Stimulated activated CD4-positive, alpha-beta T cell treated with anti-CD3 and anti-CD28 coated beads, Interleukin-2, amount 100 ng/mL, for 4 hours (primary cell): ENCODE measurements around the gene HSPA13.
"Not testable (repeated sequence)": the region's sequence is repeated elsewhere in the genome, so short reads cannot be mapped to it uniquely, and the experiment has no call there.

ENCODE experiments used
- DNase-seq: peaks from one replicate; pipeline ENCODE4 v3.0.0-alpha.2; 2020; ENCODE audit warnings: low read depth

Gene HSPA13, protein sequence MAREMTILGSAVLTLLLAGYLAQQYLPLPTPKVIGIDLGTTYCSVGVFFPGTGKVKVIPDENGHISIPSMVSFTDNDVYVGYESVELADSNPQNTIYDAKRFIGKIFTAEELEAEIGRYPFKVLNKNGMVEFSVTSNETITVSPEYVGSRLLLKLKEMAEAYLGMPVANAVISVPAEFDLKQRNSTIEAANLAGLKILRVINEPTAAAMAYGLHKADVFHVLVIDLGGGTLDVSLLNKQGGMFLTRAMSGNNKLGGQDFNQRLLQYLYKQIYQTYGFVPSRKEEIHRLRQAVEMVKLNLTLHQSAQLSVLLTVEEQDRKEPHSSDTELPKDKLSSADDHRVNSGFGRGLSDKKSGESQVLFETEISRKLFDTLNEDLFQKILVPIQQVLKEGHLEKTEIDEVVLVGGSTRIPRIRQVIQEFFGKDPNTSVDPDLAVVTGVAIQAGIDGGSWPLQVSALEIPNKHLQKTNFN

DNA sequence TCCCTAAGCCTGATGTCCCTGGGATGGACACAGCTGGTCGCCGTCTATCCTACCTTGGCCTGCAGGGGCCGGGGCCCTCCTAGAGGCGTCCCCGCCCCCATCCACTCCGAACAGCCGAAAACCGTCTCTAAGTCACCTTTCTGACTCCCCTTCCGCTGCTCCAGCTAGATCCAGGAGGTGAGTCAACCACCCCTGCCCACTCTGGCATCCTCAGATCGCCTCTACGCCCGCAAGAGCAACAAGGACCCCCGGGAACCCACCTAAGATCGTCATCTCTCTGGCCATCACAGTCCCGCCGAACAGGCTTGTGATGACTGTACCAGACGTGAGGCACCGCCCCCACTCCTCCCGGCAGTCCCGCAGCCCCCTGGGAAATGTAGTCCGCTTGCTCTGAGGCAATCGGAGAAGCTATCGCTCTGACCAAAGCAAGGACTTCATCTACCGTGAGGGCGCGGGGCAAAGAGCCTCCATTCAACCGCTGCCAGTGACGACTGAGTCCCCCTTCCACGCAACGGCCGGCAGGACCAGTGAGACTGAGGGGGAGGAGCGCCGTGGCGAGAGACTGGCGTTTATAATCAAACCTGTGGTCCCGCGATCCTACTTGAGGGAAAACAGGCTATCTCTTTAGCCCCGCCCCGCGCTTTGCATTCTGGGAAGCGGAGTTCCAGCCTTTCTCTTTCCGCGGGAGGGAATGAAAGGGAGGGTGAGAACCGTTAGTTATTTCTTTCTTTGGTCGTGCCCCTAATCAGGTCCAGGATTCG lies at the start of gene HSPA13:
Gene HSPA13 (minus strand): TSS at position 312 of the 761 bp plus-strand sequence. CDS start 27 bp downstream, at position 285.
- DNase-seq: peak; percentile 99

DNA sequence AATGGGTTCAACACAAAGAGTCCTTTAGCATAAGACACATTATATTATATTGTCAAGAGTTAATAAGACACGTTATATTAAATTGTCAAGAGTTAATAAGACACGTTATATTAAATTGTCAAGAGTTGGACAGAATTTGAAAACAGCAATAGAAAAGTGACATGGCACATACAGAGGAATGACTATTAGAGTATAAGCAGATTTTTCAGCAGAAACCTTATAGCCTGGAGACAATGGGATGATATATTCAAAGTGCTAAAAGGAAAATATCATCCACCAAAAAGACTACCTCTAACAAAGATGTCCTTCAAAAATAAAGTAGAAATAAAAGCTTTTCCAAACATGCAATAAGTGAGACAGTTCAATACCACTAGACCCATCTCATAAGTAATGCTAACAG lies 36.0 kb upstream of the HSPA13 start:
- no peak for DNase-seq

DNA sequence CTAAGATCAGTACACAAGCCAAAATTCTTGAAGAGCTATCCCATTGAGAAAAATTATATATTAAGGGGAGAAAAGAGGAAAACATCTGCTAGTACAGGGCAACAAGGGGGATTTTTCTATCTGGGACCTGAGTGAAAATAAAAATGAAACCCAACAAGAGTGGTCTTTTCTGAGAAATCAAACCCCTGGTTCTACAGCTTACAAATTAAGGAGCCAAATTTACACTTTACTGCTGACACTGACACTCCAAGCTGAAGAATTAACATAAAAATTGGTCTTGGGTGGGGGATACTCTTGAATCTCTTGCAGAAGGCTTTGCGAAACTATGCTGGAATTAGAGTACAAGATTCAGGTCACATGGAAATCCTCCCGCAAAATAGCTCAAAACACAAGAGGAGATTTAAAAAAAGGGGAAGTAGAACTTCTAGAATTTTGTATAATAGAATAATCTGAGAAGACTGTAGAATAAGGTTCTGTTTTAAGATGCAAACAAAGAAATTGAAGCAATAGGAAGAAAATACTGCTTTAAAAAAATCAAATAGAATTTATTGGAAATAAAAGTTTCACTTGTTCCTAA lies 32.1 kb upstream of the HSPA13 start:
- no peak for DNase-seq

DNA sequence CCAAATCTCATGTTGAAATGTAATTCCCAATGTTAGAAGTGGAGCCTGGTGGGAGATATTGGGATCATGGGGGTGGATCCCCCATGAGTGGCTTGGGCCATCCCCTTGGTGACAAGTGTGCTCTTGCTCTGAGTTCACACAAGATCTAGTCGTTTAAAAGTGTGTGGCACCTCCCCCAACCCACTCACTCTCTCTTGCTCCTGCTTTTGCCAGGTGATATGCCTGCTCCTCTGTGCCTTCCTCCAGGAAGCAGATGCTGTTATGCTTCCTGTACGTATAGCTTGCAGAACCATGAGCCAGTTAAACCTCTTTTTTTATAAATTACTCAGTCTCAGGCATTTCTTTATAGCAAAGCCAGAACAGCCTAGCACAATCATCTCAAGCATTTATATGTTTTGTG lies 23.0 kb upstream of the HSPA13 start:
- DNase-seq: no peak

DNA sequence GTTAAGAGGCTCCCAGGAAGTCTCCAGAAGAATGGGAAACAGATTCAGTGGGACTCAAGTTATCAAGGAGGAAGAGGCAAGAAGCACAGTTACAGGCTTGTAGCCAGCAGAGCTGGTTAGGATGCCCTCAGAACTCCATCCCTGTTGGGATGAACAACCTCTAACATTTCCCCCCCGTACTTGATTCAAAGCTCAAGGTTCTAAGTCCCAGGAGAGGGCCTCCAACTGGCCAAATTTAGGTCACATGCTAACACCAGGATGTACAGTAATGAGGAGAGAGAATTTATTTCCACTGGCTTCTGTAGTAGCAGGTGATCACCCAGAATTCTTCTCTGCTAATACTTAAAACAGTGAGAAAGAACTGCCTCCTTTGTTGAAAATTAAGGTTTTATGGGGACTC lies 22.3 kb upstream of the HSPA13 start:
- DNase-seq: no peak

DNA sequence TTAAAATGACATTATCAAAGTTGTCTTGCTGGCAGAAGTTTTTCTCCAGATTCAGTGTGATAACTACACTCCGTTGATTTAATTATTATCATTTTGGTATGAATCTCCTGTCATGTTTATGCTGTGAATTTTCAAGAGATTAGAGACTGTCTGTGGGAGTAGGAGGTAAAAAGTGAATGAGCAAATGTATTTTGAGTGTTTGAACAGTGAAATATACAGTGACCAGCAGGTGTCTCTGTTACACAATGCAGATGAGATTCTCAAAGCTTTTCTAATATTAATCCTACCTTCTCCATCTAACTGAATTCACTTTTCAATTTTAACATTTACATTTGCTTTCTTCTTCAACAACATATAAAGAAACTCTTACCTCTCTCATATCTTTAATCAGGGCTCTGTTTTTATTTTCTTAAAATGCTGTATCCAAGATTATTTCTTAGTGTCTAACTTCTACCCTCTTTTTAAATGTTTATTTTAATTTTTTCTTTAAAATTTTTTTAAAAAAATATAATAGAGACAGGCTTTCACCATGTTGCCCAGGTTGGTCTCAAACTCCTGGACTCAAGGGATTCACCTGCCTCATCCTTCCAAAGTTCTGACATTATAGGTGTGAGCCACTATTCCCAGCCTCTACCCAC lies 20.9 kb upstream of the HSPA13 start:
- DNase-seq: no peak

DNA sequence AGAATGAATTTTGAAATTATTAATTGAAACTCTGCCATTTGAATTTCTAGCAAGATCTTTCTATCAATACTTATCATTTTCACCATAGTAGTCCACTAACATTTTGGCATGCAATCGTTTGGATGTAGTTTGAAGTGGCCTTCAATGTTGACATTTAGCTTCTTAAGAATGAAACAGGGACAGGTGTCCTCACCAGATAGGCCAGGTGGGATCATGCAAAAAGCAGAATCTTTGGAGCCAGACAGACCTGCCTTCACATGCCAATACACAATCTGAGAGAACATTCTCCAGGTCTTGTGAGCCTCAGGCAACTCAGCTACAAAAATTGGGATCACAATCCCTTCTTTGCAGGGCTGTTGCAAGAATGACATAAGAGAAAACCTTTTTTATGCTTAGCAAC lies 18.3 kb upstream of the HSPA13 start:
- no peak for DNase-seq

DNA sequence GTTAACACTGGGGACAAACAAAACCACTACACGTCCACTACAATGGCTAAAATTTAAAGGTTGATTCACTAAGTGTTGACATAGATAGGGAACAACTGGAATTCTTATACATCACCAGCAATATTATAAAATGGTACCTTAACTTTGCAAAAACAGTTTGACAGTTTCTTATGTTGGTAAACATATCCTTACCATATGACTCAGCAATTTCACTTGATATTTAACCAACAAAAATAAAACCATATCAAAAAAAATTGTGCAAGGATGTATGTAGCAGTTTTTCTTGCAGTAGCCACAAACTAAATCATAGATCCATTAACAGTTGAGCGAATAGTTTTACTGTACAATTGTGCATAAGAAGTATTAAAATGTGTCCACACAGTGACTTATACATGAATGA lies 5.3 kb upstream of the HSPA13 start:
- DNase-seq: no peak

DNA sequence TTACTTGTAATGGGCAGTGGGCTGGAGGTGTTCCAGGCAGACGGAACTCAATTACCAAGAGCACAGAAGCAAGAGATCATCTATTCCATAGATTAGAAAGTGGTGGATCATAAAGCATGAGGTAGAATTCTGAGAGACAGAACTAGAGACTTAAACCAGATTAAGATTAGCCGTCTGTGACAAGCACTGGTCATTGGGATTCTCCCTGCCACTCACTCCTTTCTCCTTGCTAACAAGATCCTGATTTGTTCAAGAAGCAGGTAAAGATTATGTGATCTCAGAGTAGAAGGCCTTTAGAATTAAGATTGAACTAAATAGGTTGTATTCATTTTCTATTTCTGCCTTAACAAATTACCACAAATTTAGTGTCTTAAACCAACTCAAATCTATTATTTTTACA lies 1.5 kb upstream of the HSPA13 start:
- DNase-seq: no peak

DNA sequence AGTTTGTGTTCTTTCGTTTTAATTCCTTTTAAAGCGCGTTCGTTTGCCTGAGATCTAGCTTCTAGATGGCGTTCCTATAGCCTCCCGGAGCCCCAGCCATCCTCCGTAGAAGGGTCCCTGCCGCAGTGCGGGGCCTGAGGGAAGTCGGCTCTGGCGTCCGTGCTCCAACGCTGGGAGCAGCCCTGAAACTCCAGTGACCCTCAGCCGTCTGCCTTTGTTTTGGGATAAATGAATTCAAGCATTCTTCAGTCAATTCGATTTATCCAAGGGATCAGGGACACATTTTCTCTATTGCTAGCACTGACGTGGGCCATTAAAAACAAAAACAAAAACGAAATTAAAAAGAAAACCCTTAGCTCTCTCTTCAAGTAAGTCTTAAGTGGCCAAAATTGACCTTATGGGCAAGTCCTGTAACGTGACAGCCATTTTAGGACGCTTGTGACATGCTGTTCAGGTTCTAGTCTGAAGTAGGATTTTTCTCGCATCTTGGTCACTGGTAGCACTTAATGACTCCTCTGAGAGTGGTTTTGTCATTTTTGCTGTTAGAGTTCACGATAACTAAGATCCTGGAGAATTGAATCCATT lies 742 bp upstream of the HSPA13 start:
- DNase-seq: no peak

DNA sequence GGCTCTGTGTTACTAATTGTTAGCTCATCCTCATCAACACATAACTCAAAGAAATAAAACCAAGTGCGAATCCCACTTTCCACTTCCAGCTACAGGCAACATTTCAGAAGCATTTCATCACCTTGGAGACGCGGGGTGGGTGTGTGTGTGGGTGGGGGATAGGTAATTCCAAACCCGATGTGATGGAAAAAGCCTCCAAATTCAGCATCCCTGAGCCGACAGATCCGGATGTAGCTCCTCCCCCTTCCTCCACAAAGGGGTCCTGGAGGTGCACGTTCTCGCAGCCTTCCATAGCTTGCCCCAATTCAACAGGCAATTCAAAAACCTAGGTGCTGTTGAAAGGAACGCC lies 486 bp downstream of the HSPA13 start:
- no peak for DNase-seq

DNA sequence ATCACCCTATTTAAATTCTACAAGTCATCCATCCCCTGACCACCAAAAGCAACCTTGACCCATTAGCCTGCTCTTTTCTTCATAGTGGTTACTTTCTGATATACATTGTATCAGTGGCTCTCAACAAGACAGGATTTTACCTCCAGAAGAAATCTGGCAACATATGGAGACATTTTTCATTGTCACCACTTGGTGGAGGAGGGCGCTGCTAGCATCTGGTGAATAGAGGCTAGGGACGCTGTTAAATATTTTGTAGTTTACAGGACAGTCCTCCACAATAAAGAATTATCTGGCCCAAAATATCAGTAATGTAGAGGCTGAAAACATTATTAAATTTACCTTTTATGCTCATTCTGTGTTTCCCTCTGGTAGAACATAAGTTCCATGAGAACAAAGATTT lies 6.1 kb downstream of the HSPA13 start:
- DNase-seq: no peak

DNA sequence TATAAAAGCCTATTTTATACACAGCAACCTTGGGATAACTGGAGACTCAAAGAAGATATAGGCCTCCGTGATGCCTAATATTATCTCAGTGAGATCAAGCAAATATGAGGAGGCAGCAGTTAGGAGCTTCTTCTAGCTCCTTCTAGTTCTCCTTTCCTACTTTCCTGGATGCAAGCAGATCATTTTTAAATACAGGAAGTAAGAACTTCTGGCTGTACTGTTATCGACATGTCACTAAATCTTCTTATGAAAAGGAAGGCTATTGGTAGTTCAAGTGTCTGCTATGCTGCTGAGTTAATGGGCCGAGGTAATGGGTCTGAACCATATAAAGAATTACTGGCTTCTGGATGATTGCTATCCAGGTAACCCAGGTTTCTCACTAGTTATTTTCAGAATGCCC lies 15.9 kb downstream of the HSPA13 start:
- no peak for DNase-seq

DNA sequence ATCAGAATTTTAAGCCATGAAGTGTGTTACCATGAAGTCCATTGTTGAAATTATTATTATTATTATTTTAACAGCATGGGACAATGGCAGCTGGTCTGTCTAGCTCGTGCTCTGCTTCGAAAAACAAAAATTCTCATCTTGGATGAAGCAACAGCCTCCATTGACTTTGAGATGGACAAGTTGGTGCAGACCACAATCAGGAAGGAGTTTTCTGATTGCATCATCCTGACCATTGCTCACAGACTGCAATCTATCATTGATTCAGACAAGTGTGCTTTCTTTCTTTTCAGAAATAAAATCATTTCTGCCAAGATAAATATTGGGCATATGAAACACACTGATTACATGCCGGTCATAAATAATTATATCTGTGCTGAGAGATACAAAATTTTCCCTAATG lies 21.0 kb downstream of the HSPA13 start:
- DNase-seq: no peak

DNA sequence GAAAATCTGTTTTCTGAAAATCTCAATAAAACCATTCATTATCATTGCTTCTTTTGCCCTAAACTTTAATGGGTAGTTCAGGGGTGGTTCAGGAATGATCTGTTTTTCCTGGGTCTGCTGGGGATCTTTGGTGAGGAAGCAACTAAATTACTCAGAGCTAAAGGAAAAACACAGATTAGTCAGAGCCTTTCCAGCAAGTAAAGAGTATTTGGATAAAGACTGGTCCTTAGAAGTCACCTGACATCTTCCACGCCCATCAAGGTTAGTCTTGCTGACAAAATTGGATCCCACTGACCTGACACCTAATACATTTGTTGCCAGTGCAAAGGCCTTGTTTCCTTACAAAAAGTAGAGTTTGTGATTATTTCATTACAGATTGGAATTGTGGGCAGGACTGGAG lies 24.2 kb downstream of the HSPA13 start:
- DNase-seq: no peak

DNA sequence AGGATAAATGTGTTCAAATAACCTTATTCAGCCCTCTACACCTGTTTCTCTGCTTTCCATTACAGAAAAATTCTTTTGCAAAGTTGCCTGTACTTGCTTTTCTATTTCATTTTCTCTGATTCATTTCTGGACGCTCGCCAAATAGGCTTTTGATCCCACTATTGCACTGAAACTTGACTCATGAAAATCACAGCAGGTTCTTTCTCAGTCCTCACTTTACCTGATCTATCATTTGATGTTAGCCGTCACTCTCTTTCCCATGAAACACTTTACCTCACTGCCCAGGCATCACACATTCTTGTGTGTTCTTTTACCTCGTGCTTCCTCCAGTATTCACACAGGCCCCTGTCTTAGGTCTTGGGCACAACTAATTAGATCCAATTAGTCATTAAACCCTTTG lies 26.2 kb downstream of the HSPA13 start:
- DNase-seq: no peak

DNA sequence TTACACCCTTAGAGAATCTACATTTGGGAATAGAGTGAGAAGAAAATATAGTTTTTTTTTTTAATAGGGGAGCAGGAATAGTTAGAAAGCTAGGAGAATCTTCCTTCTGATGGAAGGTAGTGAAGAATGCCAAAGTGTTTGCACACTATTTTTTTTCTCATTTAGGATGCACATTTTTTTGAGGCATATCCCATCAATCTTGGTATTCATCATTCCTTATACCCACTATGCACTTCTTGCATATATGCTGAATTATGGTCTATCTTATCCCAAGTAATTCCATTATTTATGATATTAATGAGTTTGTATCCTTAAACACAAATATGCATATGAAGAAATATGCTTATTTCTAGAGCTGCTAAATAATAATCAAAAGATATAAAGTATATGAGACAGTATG lies 28.4 kb downstream of the HSPA13 start:
- DNase-seq: no peak

DNA sequence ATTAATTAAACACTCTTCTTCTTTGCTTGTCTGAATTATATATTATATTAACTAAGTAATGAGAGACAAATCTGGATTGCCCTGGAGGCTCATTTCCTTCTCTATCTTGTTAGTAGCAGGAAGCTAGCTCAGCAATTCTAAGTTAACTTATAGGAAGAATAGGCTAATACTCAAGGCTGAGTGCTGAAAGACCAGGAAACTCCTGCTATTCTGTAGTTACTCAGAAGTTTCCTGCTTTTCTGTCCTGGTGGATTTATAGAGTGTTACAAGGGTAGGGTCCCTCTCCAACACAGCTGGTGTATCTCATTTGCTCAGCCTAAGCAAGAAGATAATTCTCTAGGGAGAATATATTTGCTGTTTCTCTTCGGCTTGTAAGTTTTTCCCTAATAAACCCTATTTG lies 29.2 kb downstream of the HSPA13 start:
- no peak for DNase-seq

DNA sequence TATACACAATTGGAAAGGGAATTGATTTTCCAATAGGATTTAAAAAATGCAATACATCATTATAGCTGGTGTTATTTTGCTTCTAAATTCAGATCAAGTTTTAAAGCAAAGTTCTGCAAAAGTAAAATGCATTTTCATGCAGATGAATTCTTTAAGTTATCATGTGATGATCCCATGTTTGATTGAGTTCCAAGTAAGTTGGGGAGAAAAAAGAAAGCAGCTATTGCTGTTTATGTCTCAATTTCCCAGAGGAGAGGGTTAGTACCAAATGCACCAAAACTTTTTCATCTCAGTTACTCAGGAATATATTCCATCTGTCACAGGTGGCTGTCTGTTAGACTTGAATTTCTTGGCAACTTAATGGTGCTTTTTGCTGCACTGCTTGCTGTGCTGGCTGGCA lies 29.7 kb downstream of the HSPA13 start:
- DNase-seq: no peak

DNA sequence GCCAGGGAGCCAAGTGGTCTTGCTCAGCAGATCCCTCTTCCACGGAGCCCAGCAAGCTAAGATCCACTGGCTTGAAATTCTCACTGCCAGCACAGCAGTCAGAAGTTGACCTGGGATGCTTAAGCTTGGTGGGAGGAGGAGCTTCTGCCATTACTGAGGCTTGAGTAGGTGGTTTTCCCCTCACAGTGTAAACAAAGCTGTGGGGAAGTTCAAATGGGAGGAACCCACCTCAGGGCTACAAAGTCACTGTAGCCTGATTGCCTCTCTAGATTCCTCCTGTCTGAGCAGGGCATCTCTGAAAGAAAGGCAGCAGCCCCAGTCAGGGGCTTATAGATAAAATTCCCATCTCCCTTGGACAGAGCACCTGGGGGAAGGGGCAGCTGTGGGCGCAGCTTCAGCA lies 55.6 kb downstream of the HSPA13 start:
- DNase-seq: not testable (repeated sequence)

DNA sequence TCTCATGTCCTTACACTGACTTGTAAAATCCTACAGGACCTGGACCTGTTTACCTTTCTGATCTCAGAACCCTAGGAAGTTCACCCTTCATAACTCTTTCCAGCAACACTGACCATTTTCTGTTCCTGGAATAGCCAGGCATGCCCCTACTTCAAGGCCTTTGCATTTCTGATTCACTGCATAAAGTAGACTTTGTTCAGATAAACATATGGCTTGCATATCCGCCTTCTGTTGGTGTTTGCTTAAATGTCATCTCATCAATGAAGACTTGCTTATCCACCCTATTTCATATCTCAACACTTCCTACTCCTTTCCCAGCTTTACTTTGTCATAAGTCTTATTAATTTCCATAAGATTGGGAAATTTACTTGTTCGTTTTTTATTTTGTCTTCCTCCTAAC lies 57.4 kb downstream of the HSPA13 start:
- DNase-seq: no peak
